Adrenal gland (tissue), 12 donors: ENCODE data around the gene LRRC8D. TPM values are rescaled to one million over a fixed set of nuclear protein-coding genes. Genes with fewer than 3 reads are reported as not detected.

ENCODE experiments used
- DNase-seq, 7 donors: peaks; one replicate each; pipeline ENCODE4 v3.0.0-alpha.2; 2019 to 2020
- H3K27ac ChIP-seq, 5 donors: fragments of 200-600 bp; sonication (generic) in 4 of 5; 1 replicate in 3 of 5; 2 replicates in 2 of 5; pipeline versions ENCODE4 v1.5.1 to v1.8.0; 2016 to 2020; ENCODE audit warnings: mild to moderate bottlenecking in 1 of 5
- H3K27me3 ChIP-seq: fragments of 200-600 bp; 2 replicates; pipeline ENCODE4 v1.8.0; 2021
- H3K36me3 ChIP-seq, 2 donors: fragments of 200-600 bp; replicated peaks in 1 of 2; 1 replicate in 1 of 2; 2 replicates in 1 of 2; pipeline versions ENCODE4 v1.5.1 to v1.8.0; 2018 to 2022
- H3K4me1 ChIP-seq, 2 donors: fragments of 200-600 bp; replicated peaks in 1 of 2; 1 replicate in 1 of 2; 2 replicates in 1 of 2; pipeline versions ENCODE4 v1.5.1 to v1.8.0; 2018 to 2021
- H3K4me3 ChIP-seq, 4 donors: fragments of 200-600 bp; sonication (generic) in 3 of 4; one replicate each; pipeline ENCODE4 v1.5.1; 2016 to 2018
- H3K9me3 ChIP-seq, 3 donors: fragments of 200-600 bp; sonication (generic) in 1 of 3; replicated peaks in 1 of 3; 1 replicate in 2 of 3; 2 replicates in 1 of 3; pipeline versions ENCODE4 v1.5.1 to v1.8.0; 2016 to 2021
- POLR2A ChIP-seq, 2 donors: fragments of 450-650 bp; IDR thresholded peaks; one replicate each; pipeline ENCODE4 v1.6.1; 2017; ENCODE audit warnings: antibody characterized with exemption in 2 of 2, mild to moderate bottlenecking in 2 of 2, moderate library complexity in 1 of 2
- WGBS, 4 donors: extraction: QIAGEN DNeasy Blood & Tissue Kit in 2 of 4; methylation state at CpG; one replicate each; pipeline versions ENCODE4 v1.1.5 to v1.1.7; 2013 to 2017; 5-methylcytosine and 5-hydroxymethylcytosine counted together
- intact Hi-C, 2 donors: fragments of 100-400 bp; cut with DNase I; formaldehyde crosslinking; loops; one replicate each; pipeline versions ENCODE4 v1.14.1 to v1.15.0; 2022 to 2023
- polyA plus RNA-seq, 3 donors: library from polyadenylated mRNA; stranded (reverse); fragments of 200-250 nt in 2 of 3; fragments of 350-450 nt in 1 of 3; fragmentation: Illumina TruSeq in 1 of 3; extraction: RNeasy Lipid Tissue Mini Kit (QIAGEN cat#74804) in 1 of 3; gene quantifications; one replicate each; pipeline ENCODE4 v1.2.3, GENCODE V29; 2013 to 2014
- total RNA-seq, 9 donors: library from RNA; depleted of rRNA in 4 of 9; stranded (reverse); fragments of >200 nt in 4 of 9; fragments of 120-200 nt in 1 of 9; fragmentation: NEBNext Ultra II Directional in 1 of 9; extraction: Animal tissue kit (Norgen Biotek cat#: 25700) in 1 of 9; gene quantifications; one replicate each; pipeline versions ENCODE4 v1.1.0 to v1.2.4, GENCODE V29; 2013 to 2023
- TF ChIP-seq, protein P1 (sequence below), 6 experiments: fragments of 450-650 bp in 4 of 6; fragments of 200-600 bp in 2 of 6; sonication (generic) in 1 of 6; IDR thresholded peaks; 1 replicate in 5 of 6; 2 replicates in 1 of 6; pipeline versions ENCODE4 v1.5.1 to v1.8.0; 2016 to 2021; ENCODE audit warnings: antibody characterized with exemption in 6 of 6, mild to moderate bottlenecking in 2 of 6, moderate library complexity in 1 of 6
- donor health status: healthy with polysubstance abuse.
- donor health status: Bipolar disorder and iron deficiency.
- donor health status: DM: yes; HTN: yes; CAD: no.
- donor health status: DM: no; HTN: no; CAD: no.
- donor health status: DM: no; HTN: no; CAD: no.
- donor health status: DM: yes; HTN: yes; CAD: no.

LRRC8D gene
- total and polyA plus RNA-seq, 12 donors: 13.9 to 79.8 (median 57.2) TPM

DNA sequence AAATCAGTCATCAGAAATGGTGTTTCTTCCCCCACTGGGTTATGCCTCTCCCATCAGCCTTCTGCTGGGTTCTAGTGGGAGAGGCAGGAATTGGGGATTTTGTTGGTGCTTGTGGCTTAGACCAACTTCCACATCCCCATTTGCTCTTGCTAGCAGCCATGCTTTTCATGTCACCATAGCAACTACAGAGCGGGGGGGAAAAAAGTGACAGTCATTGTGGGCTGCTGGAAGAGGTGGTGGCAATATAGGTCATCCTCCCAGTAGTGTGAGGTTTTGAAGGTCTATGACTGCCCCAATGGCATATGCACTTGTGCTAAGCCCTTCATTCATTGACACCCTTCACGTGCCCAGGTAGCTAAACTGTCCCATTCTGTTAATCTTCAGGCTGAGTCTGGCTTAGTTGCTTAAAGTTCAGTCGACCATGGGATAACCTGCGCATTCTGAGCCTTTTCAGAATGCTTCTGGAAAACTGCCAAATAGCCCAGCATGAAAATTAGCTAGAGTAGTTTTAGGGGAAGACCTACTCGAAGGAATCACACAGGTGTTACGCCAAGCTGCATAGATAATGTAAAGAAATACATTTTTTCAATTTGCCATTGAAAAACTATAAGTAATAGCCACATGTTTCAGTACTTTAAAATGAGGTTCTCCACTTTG, 120.4 kb downstream of the LRRC8D start:
- TF ChIP-seq POLR2A (IDR thresholded peaks at IDR 0.05): no peak
- TF ChIP-seq, protein P1, sequence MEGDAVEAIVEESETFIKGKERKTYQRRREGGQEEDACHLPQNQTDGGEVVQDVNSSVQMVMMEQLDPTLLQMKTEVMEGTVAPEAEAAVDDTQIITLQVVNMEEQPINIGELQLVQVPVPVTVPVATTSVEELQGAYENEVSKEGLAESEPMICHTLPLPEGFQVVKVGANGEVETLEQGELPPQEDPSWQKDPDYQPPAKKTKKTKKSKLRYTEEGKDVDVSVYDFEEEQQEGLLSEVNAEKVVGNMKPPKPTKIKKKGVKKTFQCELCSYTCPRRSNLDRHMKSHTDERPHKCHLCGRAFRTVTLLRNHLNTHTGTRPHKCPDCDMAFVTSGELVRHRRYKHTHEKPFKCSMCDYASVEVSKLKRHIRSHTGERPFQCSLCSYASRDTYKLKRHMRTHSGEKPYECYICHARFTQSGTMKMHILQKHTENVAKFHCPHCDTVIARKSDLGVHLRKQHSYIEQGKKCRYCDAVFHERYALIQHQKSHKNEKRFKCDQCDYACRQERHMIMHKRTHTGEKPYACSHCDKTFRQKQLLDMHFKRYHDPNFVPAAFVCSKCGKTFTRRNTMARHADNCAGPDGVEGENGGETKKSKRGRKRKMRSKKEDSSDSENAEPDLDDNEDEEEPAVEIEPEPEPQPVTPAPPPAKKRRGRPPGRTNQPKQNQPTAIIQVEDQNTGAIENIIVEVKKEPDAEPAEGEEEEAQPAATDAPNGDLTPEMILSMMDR (IDR thresholded peaks at IDR 0.05): no peak
- Histone ChIP-seq H3K36me3 (no peaks in the 10 kb centered on the region), H3K9me3 (no peaks in the 10 kb centered on the region), H3K4me3 (no peak overlapping the region), H3K27me3 (no peaks in the 10 kb centered on the region), H3K4me1 (peaks cover 11 to 21% of the 10 kb centered on the region in 2 donors), H3K27ac (no peak overlapping the region)
- DNase-seq: no peak
- 88 to 93% (median 90%) methylated on average over 6 of the region's 6 CpGs for WGBS, 4 donors
- intact Hi-C loops: no loop called here

DNA sequence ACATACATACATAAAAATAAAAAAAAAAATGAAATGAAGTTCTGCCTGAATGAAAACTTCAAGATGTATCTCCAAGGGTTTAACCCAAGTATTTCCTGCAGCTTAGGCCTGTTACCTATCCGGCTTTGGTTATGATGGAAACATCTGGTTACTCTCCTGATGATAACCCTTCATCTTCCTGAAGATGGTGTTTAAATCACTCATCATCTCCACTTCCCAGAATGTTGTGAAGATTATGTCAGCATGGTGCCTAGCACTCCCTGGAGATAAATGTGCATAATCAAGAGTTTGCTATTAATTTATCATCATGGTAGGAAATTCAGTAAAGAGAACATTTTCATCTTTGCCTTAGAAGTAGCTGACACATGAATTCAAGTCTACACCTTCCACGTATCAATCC, 121.2 kb downstream of the LRRC8D start:
- TF ChIP-seq, protein P1 (IDR thresholded peaks at IDR 0.05): no peak
- TF ChIP-seq POLR2A (IDR thresholded peaks at IDR 0.05): no peak
- intact Hi-C loops: no loop called here
- DNase-seq: no peak
- 92 to 98% (median 95%) methylated on average over 2 of the region's 2 CpGs for WGBS, 4 donors
- Histone ChIP-seq H3K4me3 (no peak overlapping the region), H3K36me3 (no peaks in the 10 kb centered on the region), H3K9me3 (no peaks in the 10 kb centered on the region), H3K27me3 (no peaks in the 10 kb centered on the region), H3K4me1 (peaks cover 11 to 21% of the 10 kb centered on the region in 2 donors), H3K27ac (no peak overlapping the region)

DNA sequence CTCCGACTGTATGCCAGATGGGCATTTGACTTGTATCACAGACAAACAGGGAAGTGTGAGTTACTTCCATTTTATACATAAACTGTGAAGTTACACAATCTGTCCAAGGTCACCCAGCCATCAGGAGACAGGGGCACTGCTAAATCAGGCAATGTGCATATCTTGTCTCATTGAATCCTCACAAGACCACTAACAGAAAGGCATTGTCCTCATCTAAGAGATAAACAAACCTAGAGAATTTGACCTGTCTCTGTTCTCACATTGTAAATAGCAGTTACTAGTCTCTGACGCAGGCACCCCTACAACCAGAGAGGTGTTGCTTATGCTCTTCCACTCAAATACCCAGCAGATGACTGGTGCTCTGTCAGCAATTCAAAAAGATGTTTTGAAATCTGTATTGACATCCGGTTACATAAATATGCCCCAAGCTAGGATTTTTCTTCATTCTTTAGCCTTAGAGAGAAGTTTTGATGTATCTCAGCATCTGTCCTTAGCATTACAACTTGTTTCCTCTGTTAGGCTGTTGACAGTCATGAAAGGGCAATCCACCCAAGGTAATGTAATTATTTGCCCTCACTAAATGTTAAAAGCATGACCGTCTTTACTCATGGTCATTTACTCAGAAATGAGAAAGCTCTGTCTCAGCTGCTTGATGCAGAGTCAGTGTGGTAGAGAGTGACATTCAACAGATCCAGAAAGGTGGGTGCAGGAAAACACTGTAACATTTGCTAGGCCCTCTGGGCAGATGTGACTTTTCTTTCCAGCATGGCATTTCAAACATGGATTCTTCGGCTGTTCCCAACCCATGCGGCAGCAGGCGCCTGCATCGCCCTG, 122.2 kb downstream of the LRRC8D start:
- WGBS, 4 donors: 61 to 72% (median 70%) methylated on average over 8 of the region's 8 CpGs
- TF ChIP-seq, protein P1 (IDR thresholded peaks at IDR 0.05): no peak
- TF ChIP-seq POLR2A (IDR thresholded peaks at IDR 0.05): no peak
- Histone ChIP-seq H3K4me1 (peaks cover 6 to 21% of the 10 kb centered on the region in 2 donors), H3K27me3 (no peaks in the 10 kb centered on the region), H3K9me3 (no peaks in the 10 kb centered on the region), H3K4me3 (no peak overlapping the region), H3K36me3 (no peaks in the 10 kb centered on the region), H3K27ac (peak overlapping the region in 2 of 5 donors; percentile 29 to 42)
- intact Hi-C loops: no loop called here
- DNase-seq: peak in 3 of 7 donors; percentile 17 to 32 (median 31)
